Type B pancreatic cell (in vitro differentiated cells): ENCODE measurements around the gene ARHGAP6. TPM values are rescaled to one million over a fixed set of nuclear protein-coding genes. Genes with fewer than 3 reads are reported as not detected.

Experiments
- DNase-seq: peaks from one replicate; pipeline ENCODE4 v3.0.0; 2021; ENCODE audit warnings: mixed read lengths; ENCODE audit not compliant: unreplicated experiment; ENCODE audit errors: extremely low spot score
- H3K27ac Mint-ChIP-seq: 2 replicates; pipeline ENCODE4 v1.8.0; 2021; ENCODE audit warnings: mild to moderate bottlenecking, mixed read lengths
- H3K27me3 Mint-ChIP-seq: 2 replicates; pipeline ENCODE4 v1.8.0; 2021; ENCODE audit warnings: mixed read lengths
- H3K36me3 Mint-ChIP-seq: 2 replicates; pipeline ENCODE4 v1.8.0; 2021; ENCODE audit warnings: mixed read lengths
- H3K4me1 Mint-ChIP-seq: one replicate; pipeline ENCODE4 v1.8.0; 2021; ENCODE audit warnings: mixed read lengths; ENCODE audit not compliant: unreplicated experiment
- H3K4me3 Mint-ChIP-seq: 2 replicates; pipeline ENCODE4 v1.8.0; 2021; ENCODE audit warnings: mild to moderate bottlenecking, mixed read lengths
- H3K9me3 Mint-ChIP-seq: 2 replicates; pipeline ENCODE4 v1.8.0; 2021; ENCODE audit warnings: mixed read lengths
- CTCF ChIP-seq: fragments of 200-600 bp; sonication (generic); conservative IDR thresholded peaks from 2 replicates; pipeline ENCODE4 v1.5.0; 2021; ENCODE audit warnings: antibody characterized with exemption, mild to moderate bottlenecking
- total RNA-seq: library from RNA; stranded (reverse); gene quantifications from 2 replicates; pipeline ENCODE4 v1.2.1, GENCODE V29; 2021; ENCODE audit warnings: low replicate concordance

ARHGAP6 gene
- total RNA-seq, 1 donor from 2014 or later = 10.1 TPM

DNA sequence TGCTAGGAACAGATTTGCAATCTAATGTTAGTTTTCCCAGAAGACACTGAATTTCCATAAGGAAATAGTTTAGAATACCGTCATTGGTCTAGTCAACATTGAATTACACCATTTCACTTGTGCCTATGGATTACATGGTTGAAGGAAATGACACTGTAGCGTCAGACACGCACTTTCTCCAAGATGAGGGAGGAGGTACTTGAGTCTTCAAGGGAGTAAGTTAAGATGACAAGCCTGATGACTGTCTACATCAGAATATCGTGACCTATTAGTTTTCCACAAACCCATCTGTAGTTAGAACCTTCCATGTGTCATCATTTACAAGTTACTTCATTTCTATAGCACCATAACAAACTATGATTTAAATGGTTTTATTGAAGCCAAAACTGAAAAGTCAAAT is 218.8 kb downstream of the ARHGAP6 start:
- Mint-ChIP-seq H3K4me1 (no peaks in the 10 kb centered on the region), H3K27ac (no peak overlapping the region), H3K27me3 (no peaks in the 10 kb centered on the region), H3K4me3 (no peak overlapping the region), H3K9me3 (peaks cover 5% of the 10 kb centered on the region), H3K36me3 (no peaks in the 10 kb centered on the region)
- TF ChIP-seq CTCF = no peak
- no peak for DNase-seq

DNA sequence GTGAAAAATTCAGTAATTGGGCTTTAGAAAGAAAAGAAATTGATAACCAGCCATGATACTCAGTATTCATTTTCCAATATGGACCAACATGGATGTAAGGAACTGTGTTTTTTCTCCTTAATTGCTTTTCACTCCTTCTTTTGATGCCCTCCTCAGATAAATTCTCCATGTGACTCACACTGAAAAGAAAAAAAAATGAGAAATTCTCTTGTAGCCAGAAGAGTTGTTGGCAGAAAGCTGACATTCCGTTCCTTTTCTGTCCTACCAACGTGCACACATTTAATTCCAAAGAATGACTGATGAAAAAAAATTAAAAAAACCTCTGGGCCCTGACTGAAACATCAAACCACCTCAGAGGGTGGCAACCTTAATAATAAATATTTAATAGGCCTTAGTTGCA is 219.4 kb downstream of the ARHGAP6 start:
- no peak for TF ChIP-seq CTCF
- Mint-ChIP-seq H3K36me3 (no peaks in the 10 kb centered on the region), H3K27me3 (no peaks in the 10 kb centered on the region), H3K27ac (no peak overlapping the region), H3K4me1 (no peaks in the 10 kb centered on the region), H3K4me3 (no peak overlapping the region), H3K9me3 (peaks cover under 1% of the 10 kb centered on the region)
- no peak for DNase-seq

DNA sequence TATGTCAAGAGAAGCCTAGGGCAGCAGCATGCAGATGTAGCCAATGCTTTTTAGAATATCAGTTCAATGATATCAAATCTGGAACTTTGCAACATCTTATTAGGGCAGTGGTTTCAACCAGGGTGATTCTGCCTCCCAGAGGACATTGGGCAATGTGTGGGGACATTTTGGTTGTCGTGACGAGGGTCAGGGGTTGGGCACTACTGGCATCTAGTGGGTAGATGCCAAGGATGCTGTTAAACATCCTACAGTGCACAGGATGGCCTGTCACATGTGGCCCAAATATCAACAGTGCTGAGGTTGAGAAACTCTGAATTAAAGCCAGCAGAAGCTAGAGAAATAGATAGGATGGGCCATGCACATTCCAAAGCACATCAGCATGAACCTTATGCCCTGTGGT is 220.2 kb downstream of the ARHGAP6 start:
- peaks cover under 1% of the 10 kb centered on the region for H3K27me3 Mint-ChIP-seq
- H3K4me1 Mint-ChIP-seq = no peaks in the 10 kb centered on the region
- H3K4me3 Mint-ChIP-seq = no peak overlapping the region
- no peaks in the 10 kb centered on the region for H3K9me3 Mint-ChIP-seq
- no peak overlapping the region for H3K27ac Mint-ChIP-seq
- H3K36me3 Mint-ChIP-seq = no peaks in the 10 kb centered on the region
- no peak for TF ChIP-seq CTCF
- DNase-seq = no peak

- no peaks in the 10 kb centered on the region for H3K36me3 Mint-ChIP-seq
Measured at GRCh38 chrX:11444052-11444451, 221.7 kb downstream of the ARHGAP6 start.

GRCh38 chrX:11439846-11440245 is 225.9 kb downstream of the ARHGAP6 start:
- Mint-ChIP-seq H3K4me1 (peaks cover 8% of the 10 kb centered on the region), H3K27ac (no peak overlapping the region), H3K27me3 (peaks cover 3% of the 10 kb centered on the region), H3K36me3 (no peaks in the 10 kb centered on the region), H3K4me3 (no peak overlapping the region), H3K9me3 (no peaks in the 10 kb centered on the region)
- no peak for TF ChIP-seq CTCF
- DNase-seq = no peak

More at GRCh38 chrX:11444052-11444451, 221.7 kb downstream of the ARHGAP6 start:
- Mint-ChIP-seq H3K9me3 (no peaks in the 10 kb centered on the region), H3K27me3 (peaks cover 3% of the 10 kb centered on the region), H3K27ac (no peak overlapping the region), H3K4me1 (no peaks in the 10 kb centered on the region), H3K4me3 (no peak overlapping the region)
- no peak for DNase-seq
- no peak for TF ChIP-seq CTCF

DNA sequence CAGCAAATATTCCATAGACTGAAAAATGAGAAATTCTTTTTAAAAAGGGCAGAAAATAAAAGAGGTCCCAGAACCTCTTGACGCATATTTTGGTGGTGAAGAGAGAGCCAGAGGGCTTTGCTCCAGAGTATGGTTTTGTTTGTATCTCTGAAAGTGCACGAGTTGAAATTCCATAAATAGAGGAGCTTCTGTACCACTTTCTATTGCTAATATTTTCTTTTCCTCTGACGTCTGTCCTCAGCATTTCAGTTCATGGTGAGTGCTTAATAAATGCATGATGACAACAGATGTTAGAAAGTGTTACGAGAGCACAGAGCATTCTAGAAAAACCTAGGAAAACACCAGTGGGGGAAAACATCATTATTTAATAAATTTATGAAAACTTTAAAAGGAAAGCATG is 227.0 kb downstream of the ARHGAP6 start:
- Mint-ChIP-seq H3K4me3 (no peak overlapping the region), H3K27me3 (peaks cover 3% of the 10 kb centered on the region), H3K9me3 (no peaks in the 10 kb centered on the region), H3K27ac (no peak overlapping the region), H3K4me1 (peaks cover 8% of the 10 kb centered on the region), H3K36me3 (no peaks in the 10 kb centered on the region)
- no peak for TF ChIP-seq CTCF
- no peak for DNase-seq
